SJSA1 (cell line): ENCODE results near the gene ADCYAP1R1. TPM values are rescaled to one million over a fixed set of nuclear protein-coding genes. Genes with fewer than 3 reads are reported as not detected.
"Not testable (repeated sequence)": the region's sequence is repeated elsewhere in the genome, so short reads cannot be mapped to it uniquely, and the experiment has no call there.

Source experiments
- DNase-seq, 2 experiments: peaks; one replicate each; pipeline ENCODE4 v3.0.0-alpha.2; 2015 to 2020; ENCODE audit warnings: low spot score in 2 of 2, low read depth in 1 of 2
- H3K27ac ChIP-seq: fragments of 250-450 bp; sonication (Bioruptor Pico); 2 replicates; pipeline ENCODE4 v1.5.1; 2020; ENCODE audit warnings: mild to moderate bottlenecking, moderate library complexity
- H3K27me3 ChIP-seq: fragments of 250-450 bp; sonication (Bioruptor Pico); replicated peaks from 2 replicates; pipeline ENCODE4 v1.5.1; 2020; ENCODE audit warnings: mild to moderate bottlenecking, moderate library complexity
- H3K36me3 ChIP-seq: fragments of 250-450 bp; sonication (Bioruptor Pico); 2 replicates; pipeline ENCODE4 v1.5.1; 2020; ENCODE audit warnings: mild to moderate bottlenecking
- H3K4me1 ChIP-seq: fragments of 250-450 bp; sonication (Bioruptor Pico); replicated peaks from 2 replicates; pipeline ENCODE4 v1.6.1; 2021; ENCODE audit warnings: mild to moderate bottlenecking
- H3K4me3 ChIP-seq: fragments of 250-450 bp; sonication (Bioruptor Pico); 2 replicates; pipeline ENCODE4 v1.5.1; 2020; ENCODE audit warnings: mild to moderate bottlenecking
- H3K9me3 ChIP-seq: fragments of 250-450 bp; sonication (Bioruptor Pico); replicated peaks from 2 replicates; pipeline ENCODE4 v1.5.1; 2020; ENCODE audit warnings: mild to moderate bottlenecking
- total RNA-seq: library from RNA; depleted of rRNA; stranded (reverse); fragments of >200 nt; shearing (Covaris generic); gene quantifications from 2 replicates; pipeline ENCODE4 v1.2.3, GENCODE V29; 2014; rRNA removed

ADCYAP1R1 gene
- total RNA-seq, 1 experiment from 2014 or later = not detected

DNA sequence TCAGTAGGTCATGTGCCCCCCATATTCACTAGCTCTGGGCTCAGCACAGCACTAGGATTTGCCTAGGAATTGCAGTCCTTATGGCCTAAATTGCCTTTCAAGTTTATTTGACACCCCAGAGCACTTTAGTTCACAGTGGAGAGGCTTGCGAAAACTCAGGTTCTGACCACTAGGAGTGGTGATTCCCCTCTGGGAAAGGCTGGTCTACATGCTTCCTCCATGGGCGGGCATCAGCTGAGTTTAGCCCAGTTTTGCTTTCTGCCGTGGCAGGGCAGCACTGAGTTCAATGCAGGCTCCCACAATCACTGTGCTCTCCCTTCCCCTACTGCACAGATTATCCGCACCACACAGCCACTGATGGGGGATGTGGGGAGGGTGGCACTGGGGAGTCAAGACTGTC is 94.4 kb downstream of the ADCYAP1R1 start:
- no peak overlapping the region for H3K27ac ChIP-seq
- no peaks in the 10 kb centered on the region; the same call in 1 of the 2 replicates for H3K27me3 ChIP-seq
- no peaks in the 10 kb centered on the region for H3K4me1 ChIP-seq
- DNase-seq = no peak
- no peaks in the 10 kb centered on the region for H3K9me3 ChIP-seq
- no peak overlapping the region for H3K4me3 ChIP-seq
- no peaks in the 10 kb centered on the region for H3K36me3 ChIP-seq

DNA sequence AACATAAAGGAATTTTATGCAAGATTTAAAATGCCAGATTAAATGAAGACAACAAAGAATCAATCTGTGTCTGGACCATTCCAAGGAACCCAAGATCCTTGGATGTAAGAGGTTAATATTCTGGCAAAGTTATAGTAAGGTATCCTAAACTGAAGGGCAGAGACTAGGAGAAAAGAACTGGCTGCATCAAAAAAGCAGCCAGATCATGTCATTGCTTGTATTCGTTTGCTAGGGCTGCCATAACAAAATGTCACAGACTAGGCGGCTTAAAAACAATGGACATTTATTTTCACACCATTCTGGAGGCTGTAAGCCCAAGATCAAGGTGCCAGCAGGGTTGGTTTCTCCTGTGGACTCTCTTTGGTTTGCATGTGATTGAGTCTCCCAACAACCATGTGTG is 99.7 kb downstream of the ADCYAP1R1 start:
- H3K4me1 ChIP-seq = no peaks in the 10 kb centered on the region
- no peaks in the 10 kb centered on the region for H3K9me3 ChIP-seq
- no peaks in the 10 kb centered on the region for H3K36me3 ChIP-seq
- H3K27ac ChIP-seq = no peak overlapping the region
- no peak for DNase-seq
- no peaks in the 10 kb centered on the region for H3K27me3 ChIP-seq
- no peak overlapping the region for H3K4me3 ChIP-seq

DNA sequence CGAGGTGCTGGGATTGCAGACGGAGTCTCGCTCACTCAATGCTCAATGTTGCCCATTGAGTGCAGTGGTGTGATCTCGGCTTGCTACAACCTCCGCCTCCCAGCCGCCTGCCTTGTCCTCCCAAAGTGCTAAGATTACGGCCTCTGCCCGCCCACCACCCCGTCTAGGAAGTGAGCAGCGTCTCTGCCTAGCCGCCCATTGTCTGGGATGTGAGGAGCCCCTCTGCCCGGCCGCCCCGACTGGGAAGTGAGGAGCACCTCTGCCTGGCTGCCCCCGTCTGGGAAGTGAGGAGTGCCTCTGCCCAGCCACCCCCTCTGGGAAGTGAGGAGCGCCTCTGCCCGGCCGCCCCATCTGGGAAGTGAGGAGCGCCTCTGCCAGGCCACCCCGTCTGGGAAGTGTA is 101.2 kb downstream of the ADCYAP1R1 start:
- H3K36me3 ChIP-seq, DNase-seq, H3K9me3 ChIP-seq, H3K27ac ChIP-seq, H3K4me1 ChIP-seq, H3K4me3 ChIP-seq, H3K27me3 ChIP-seq: not testable (repeated sequence)

DNA sequence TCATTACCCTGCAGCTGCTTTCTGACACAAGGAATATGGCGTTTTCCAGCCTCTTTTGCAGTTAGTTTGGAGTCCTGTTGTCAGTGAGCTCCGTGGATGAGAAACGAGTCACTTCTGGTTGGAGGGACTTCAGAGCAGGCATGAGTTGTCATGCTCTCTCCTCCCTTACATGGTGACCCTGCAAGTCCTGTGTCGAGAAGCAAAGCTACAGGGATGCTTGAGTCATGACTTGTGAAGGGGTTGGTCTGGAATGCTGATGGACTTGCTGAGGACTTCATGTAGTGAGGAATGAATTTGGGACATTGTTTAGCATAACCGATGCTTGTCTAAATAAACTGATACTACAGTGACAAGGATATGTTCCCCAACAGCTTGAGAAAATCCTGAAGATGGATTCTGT is 108.8 kb downstream of the ADCYAP1R1 start:
- Histone ChIP-seq H3K4me3 (no peak overlapping the region), H3K27me3 (no peaks in the 10 kb centered on the region), H3K9me3 (no peaks in the 10 kb centered on the region), H3K4me1 (no peaks in the 10 kb centered on the region), H3K36me3 (no peaks in the 10 kb centered on the region), H3K27ac (no peak overlapping the region)
- DNase-seq = no peak

Other genes with a start within 250 kb of the ADCYAP1R1 start
- gene AQP1, start 140.5 kb upstream of the ADCYAP1R1 start, total RNA-seq = 0.18 TPM in 1 of 2 replicates, not detected in the other
- not detected in 2 replicates for gene GHRHR, start 88.4 kb upstream of the ADCYAP1R1 start, total RNA-seq